ENCODE data around the gene CABLES1.

DNA sequence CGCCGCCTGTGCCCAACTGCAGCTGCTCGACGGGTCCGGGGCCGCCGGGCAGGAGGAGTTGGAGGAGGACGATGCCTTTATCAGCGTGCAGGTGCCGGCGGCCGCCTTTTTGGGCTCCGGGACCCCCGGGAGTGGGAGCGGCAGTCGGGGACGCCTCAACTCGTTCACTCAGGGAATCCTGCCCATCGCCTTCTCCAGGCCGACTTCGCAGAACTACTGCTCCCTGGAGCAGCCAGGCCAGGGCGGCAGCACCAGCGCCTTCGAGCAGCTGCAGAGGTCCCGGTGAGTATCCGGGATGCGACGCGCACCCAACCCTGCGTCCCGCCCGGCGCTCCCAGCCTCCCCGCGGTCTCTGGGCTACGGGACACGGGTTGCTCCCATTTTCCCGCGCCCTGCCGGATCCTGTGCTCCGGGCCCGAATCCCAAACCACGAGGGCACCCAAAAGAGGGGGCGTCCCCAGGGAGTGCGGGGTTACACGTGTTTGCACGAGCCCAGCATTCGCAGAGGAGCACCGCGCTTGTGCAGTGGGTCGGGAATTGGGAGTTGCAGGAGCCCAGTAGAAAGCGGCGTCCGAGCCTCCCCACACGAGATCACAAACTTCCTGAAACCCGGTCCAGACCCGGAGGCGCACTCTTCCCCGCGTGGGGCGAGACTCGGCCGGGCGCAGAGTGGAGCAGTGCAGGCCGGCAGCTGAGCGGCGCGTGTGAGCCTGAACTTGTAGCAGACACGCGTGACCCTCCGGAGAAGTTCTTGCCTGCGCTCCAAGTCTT is 1.2 kb downstream of the CABLES1 start:
- TF ChIP-seq CTCF (IDR thresholded peaks at IDR 0.05; ENCODE audit: insufficient read depth, low read length, poor library complexity, severe bottlenecking) (no peak), EZH2phosphoT487 (conservative IDR thresholded peaks at IDR 0.05; ENCODE audit: low read length) (no peak)

All from SU-DHL-6 (cell line).